ENCODE measurements around the gene INO80.

The INO80 gene

GRCh38 chr15:41125931-41126642 lies 10.0 kb upstream of the INO80 start:
- Histone ChIP-seq H3F3A (ENCODE audit: insufficient read depth, low read length) (no peaks in the 10 kb centered on the region), H3K9me2 (ENCODE audit: low read depth, low read length) (no peaks in the 10 kb centered on the region), H3K4me3 (ENCODE audit: low read depth, low read length, poor library complexity, severe bottlenecking) (no peak overlapping the region), H2AFZ (ENCODE audit: low read length) (no peak overlapping the region), H3K9ac (ENCODE audit: low read length) (no peak overlapping the region), H3K4me2 (ENCODE audit: low read length) (no peak overlapping the region), H3K27ac (ENCODE audit: low read depth, low read length, poor library complexity, severe bottlenecking) (no peak overlapping the region), H3K9me3 (ENCODE audit: low read length) (no peaks in the 10 kb centered on the region), H3K36me3 (ENCODE audit: insufficient read depth, low read length) (no peaks in the 10 kb centered on the region), H4K20me1 (ENCODE audit: insufficient read depth, low read length) (no peaks in the 10 kb centered on the region), H3K4me1 (ENCODE audit: insufficient read depth, low read length, severe bottlenecking) (no peaks in the 10 kb centered on the region), H3K27me3 (ENCODE audit: insufficient read depth, low read length) (peaks cover 4% of the 10 kb centered on the region; the same call in 1 of the 2 replicates), H3K79me2 (ENCODE audit: insufficient read depth, low read length) (no peaks in the 10 kb centered on the region)
- TF ChIP-seq EZH2 (IDR thresholded peaks at IDR 0.05; ENCODE audit: borderline replicate concordance, low read length) (no peak), CTCF (IDR thresholded peaks at IDR 0.05; ENCODE audit: low read length) (no peak)

GRCh38 chr15:41125063-41125669 lies 9.1 kb upstream of the INO80 start:
- Histone ChIP-seq H3K27ac (ENCODE audit: low read depth, low read length, poor library complexity, severe bottlenecking) (no peak overlapping the region), H3K9ac (ENCODE audit: low read length) (no peak overlapping the region)

DNA sequence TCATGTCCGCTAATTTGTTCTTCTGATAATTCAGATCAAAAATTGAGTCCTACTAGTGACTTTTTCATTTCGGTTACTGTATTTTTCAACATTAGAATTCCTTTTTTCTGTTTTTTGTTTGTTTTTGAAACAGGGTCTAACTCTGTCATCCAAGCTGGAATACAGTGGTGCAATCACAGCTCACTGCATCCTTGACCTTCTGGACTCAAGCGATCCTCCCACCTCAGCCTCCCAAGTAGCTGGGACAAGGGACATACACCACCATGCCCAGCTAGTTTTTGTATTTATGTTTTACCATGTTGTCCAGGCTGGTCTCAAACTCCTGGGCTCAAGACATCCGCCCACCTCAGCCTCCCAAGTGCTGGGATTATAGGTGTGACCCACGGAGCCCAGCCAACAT lies 8.0 kb upstream of the INO80 start:
- Histone ChIP-seq H3K9ac (ENCODE audit: low read length) (no peak overlapping the region), H3K4me1 (ENCODE audit: insufficient read depth, low read length, severe bottlenecking) (no peaks in the 10 kb centered on the region), H2AFZ (ENCODE audit: low read length) (no peak overlapping the region), H3K27me3 (ENCODE audit: insufficient read depth, low read length) (no peaks in the 10 kb centered on the region), H3K4me2 (ENCODE audit: low read length) (no peak overlapping the region), H3K36me3 (ENCODE audit: insufficient read depth, low read length) (no peaks in the 10 kb centered on the region), H3K9me3 (ENCODE audit: low read length) (no peaks in the 10 kb centered on the region), H4K20me1 (ENCODE audit: insufficient read depth, low read length) (no peaks in the 10 kb centered on the region), H3K79me2 (ENCODE audit: insufficient read depth, low read length) (no peaks in the 10 kb centered on the region), H3K27ac (ENCODE audit: low read depth, low read length, poor library complexity, severe bottlenecking) (no peak overlapping the region), H3K9me2 (ENCODE audit: low read depth, low read length) (no peaks in the 10 kb centered on the region), H3F3A (ENCODE audit: insufficient read depth, low read length) (no peaks in the 10 kb centered on the region), H3K4me3 (ENCODE audit: low read depth, low read length, poor library complexity, severe bottlenecking) (no peak overlapping the region)
- no peak for TF ChIP-seq EZH2 (IDR thresholded peaks at IDR 0.05; ENCODE audit: borderline replicate concordance, low read length)
- no peak for TF ChIP-seq CTCF (IDR thresholded peaks at IDR 0.05; ENCODE audit: low read length)

More at GRCh38 chr15:41125063-41125669, 9.1 kb upstream of the INO80 start:
- Histone ChIP-seq H3K4me1 (ENCODE audit: insufficient read depth, low read length, severe bottlenecking) (no peaks in the 10 kb centered on the region), H3K79me2 (ENCODE audit: insufficient read depth, low read length) (no peaks in the 10 kb centered on the region), H3K4me2 (ENCODE audit: low read length) (no peak overlapping the region), H3F3A (ENCODE audit: insufficient read depth, low read length) (no peaks in the 10 kb centered on the region), H3K9me3 (ENCODE audit: low read length) (no peaks in the 10 kb centered on the region), H4K20me1 (ENCODE audit: insufficient read depth, low read length) (no peaks in the 10 kb centered on the region), H3K9me2 (ENCODE audit: low read depth, low read length) (no peaks in the 10 kb centered on the region), H3K36me3 (ENCODE audit: insufficient read depth, low read length) (no peaks in the 10 kb centered on the region), H2AFZ (ENCODE audit: low read length) (no peak overlapping the region), H3K4me3 (ENCODE audit: low read depth, low read length, poor library complexity, severe bottlenecking) (no peak overlapping the region), H3K27me3 (ENCODE audit: insufficient read depth, low read length) (peaks cover 4% of the 10 kb centered on the region; the same call in 1 of the 2 replicates)
- TF ChIP-seq CTCF (IDR thresholded peaks at IDR 0.05; ENCODE audit: low read length), result no peak
- no peak for TF ChIP-seq EZH2 (IDR thresholded peaks at IDR 0.05; ENCODE audit: borderline replicate concordance, low read length)

Measured in OCI-LY1 (cell line).